ENCODE measurements around the gene RABL6.
"Not testable (repeated sequence)": the region's sequence is repeated elsewhere in the genome, so short reads cannot be mapped to it uniquely, and the experiment has no call there.

Gene RABL6

GRCh38 chr9:136858844-136859757 lies 51.4 kb downstream of the RABL6 start:
- DNase-seq = no peak

- no peak for DNase-seq
Measured at GRCh38 chr9:136860529-136860928, 52.8 kb downstream of the RABL6 start.

GRCh38 chr9:136860933-136861873 lies 53.5 kb downstream of the RABL6 start:
- no peak for DNase-seq

GRCh38 chr9:136861874-136862457 lies 54.2 kb downstream of the RABL6 start:
- no peak for DNase-seq

GRCh38 chr9:136862849-136863622 lies 55.3 kb downstream of the RABL6 start:
- DNase-seq = no peak

GRCh38 chr9:136863623-136864273 lies 56.0 kb downstream of the RABL6 start:
- DNase-seq = no peak

GRCh38 chr9:136865041-136865767 lies 57.5 kb downstream of the RABL6 start:
- no peak for DNase-seq

GRCh38 chr9:136865768-136866103 lies 58.0 kb downstream of the RABL6 start:
- no peak for DNase-seq

- not testable (repeated sequence) for DNase-seq
Measured at GRCh38 chr9:136866898-136867421, 59.2 kb downstream of the RABL6 start.

GRCh38 chr9:136867480-136867879 lies 59.7 kb downstream of the RABL6 start:
- DNase-seq = no peak

- no peak for DNase-seq
Measured at GRCh38 chr9:136867917-136868316, 60.2 kb downstream of the RABL6 start.

GRCh38 chr9:136868644-136869043 lies 60.9 kb downstream of the RABL6 start:
- DNase-seq = no peak

- not testable (repeated sequence) for DNase-seq
Measured at GRCh38 chr9:136869611-136870010, 61.9 kb downstream of the RABL6 start.

GRCh38 chr9:136875155-136875554 lies 67.4 kb downstream of the RABL6 start:
- no peak for DNase-seq

GRCh38 chr9:136876476-136876875 lies 68.7 kb downstream of the RABL6 start:
- DNase-seq = no peak

GRCh38 chr9:136880651-136881050 lies 72.9 kb downstream of the RABL6 start:
- DNase-seq = no peak

GRCh38 chr9:136881691-136882108 lies 74.0 kb downstream of the RABL6 start:
- DNase-seq = peak; percentile 49

- peak; percentile 82 for DNase-seq
Measured at GRCh38 chr9:136882109-136882946, 74.6 kb downstream of the RABL6 start.

- not testable (repeated sequence) for DNase-seq
Measured at GRCh38 chr9:136882947-136883283, 75.2 kb downstream of the RABL6 start.

- DNase-seq = not testable (repeated sequence)
Measured at GRCh38 chr9:136883670-136884069, 75.9 kb downstream of the RABL6 start.

Measured in T1000 (cell line).